ENCODE data around the gene KLF7.

The KLF7 gene

DNA sequence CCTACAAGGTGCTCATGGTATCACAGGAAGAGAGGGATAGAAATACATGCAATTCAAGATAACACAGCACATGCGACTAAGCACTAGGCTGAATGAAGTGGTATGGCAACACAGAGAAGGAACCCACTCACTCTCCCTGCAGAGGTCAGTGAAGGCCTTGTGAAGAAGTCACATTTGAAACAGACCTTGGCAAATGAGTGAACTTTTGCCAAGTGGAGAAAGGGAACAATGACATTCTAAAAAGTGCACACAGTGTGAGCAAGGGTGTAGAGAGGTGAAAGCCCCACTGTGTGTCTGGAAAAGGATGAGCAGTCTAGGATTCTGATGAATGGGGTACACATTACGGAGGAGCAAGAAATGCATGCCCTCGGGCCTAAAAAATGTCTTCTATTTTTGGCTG, 23.3 kb downstream of the KLF7 start:
- TF ChIP-seq CTCF (IDR thresholded peaks at IDR 0.05; ENCODE audit: insufficient read depth, low read length, poor library complexity, severe bottlenecking) (no peak), EZH2phosphoT487 (conservative IDR thresholded peaks at IDR 0.05; ENCODE audit: low read length) (no peak)
- Histone ChIP-seq H3K9me2 (replicated peaks; ENCODE audit: insufficient read depth, low read length) (no peaks in the 10 kb centered on the region), H3K4me2 (ENCODE audit: low read depth, low read length, poor library complexity, severe bottlenecking) (no peak overlapping the region), H4K20me1 (ENCODE audit: low read depth, low read length) (no peaks in the 10 kb centered on the region), H2AFZ (ENCODE audit: low read depth, low read length, severe bottlenecking) (no peak overlapping the region), H3K27ac (ENCODE audit: low read depth, low read length) (no peak overlapping the region), H3K4me3 (ENCODE audit: insufficient read depth, low read length, poor library complexity, severe bottlenecking) (no peak overlapping the region), H3K9me3 (ENCODE audit: insufficient read depth, low read length) (no peaks in the 10 kb centered on the region), H3K79me2 (ENCODE audit: insufficient read depth, low read length) (no peaks in the 10 kb centered on the region), H3F3A (ENCODE audit: insufficient read depth) (no peaks in the 10 kb centered on the region), H3K9ac (ENCODE audit: low read length) (no peak overlapping the region), H3K27me3 (ENCODE audit: low read length) (no peaks in the 10 kb centered on the region), H3K36me3 (ENCODE audit: low read length) (no peaks in the 10 kb centered on the region)

DNA sequence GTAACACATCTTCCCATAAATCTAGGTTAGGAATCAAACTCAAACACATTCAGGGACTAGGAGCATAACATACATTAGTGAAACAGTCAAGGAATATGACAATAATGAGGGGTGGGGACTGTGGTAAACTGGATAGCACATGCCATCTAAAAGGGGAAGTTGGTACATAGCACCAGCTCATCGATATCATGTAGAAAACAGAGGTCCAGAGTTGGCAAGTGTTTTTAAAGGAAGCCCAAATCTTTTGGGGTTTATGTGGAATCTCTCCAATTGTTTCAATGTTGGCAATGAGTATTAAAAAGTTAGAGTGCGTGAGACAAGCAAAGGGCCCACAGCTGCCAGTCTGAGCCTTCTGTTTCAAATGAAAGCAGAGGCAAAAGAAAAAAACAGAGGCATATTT, 24.4 kb downstream of the KLF7 start:
- Histone ChIP-seq H3K9ac (ENCODE audit: low read length) (no peak overlapping the region), H3K27me3 (ENCODE audit: low read length) (no peaks in the 10 kb centered on the region), H3F3A (ENCODE audit: insufficient read depth) (no peaks in the 10 kb centered on the region), H3K79me2 (ENCODE audit: insufficient read depth, low read length) (no peaks in the 10 kb centered on the region), H3K27ac (ENCODE audit: low read depth, low read length) (no peak overlapping the region), H3K4me2 (ENCODE audit: low read depth, low read length, poor library complexity, severe bottlenecking) (no peak overlapping the region), H3K9me2 (replicated peaks; ENCODE audit: insufficient read depth, low read length) (no peaks in the 10 kb centered on the region), H3K4me3 (ENCODE audit: insufficient read depth, low read length, poor library complexity, severe bottlenecking) (no peak overlapping the region), H2AFZ (ENCODE audit: low read depth, low read length, severe bottlenecking) (no peak overlapping the region), H4K20me1 (ENCODE audit: low read depth, low read length) (no peaks in the 10 kb centered on the region), H3K36me3 (ENCODE audit: low read length) (no peaks in the 10 kb centered on the region), H3K9me3 (ENCODE audit: insufficient read depth, low read length) (no peaks in the 10 kb centered on the region)
- TF ChIP-seq EZH2phosphoT487 (conservative IDR thresholded peaks at IDR 0.05; ENCODE audit: low read length) = no peak
- TF ChIP-seq CTCF (IDR thresholded peaks at IDR 0.05; ENCODE audit: insufficient read depth, low read length, poor library complexity, severe bottlenecking) = no peak

GRCh38 chr2:207140265-207140664, 25.5 kb downstream of the KLF7 start:
- no peak overlapping the region for H2AFZ ChIP-seq (ENCODE audit: low read depth, low read length, severe bottlenecking)
- no peaks in the 10 kb centered on the region for H4K20me1 ChIP-seq (ENCODE audit: low read depth, low read length)
- no peak overlapping the region for H3K4me3 ChIP-seq (ENCODE audit: insufficient read depth, low read length, poor library complexity, severe bottlenecking)
- H3K27me3 ChIP-seq (ENCODE audit: low read length) = no peaks in the 10 kb centered on the region
- no peak overlapping the region for H3K9ac ChIP-seq (ENCODE audit: low read length)
- H3K9me3 ChIP-seq (ENCODE audit: insufficient read depth, low read length) = no peaks in the 10 kb centered on the region
- H3F3A ChIP-seq (ENCODE audit: insufficient read depth) = no peaks in the 10 kb centered on the region
- no peaks in the 10 kb centered on the region for H3K9me2 ChIP-seq (replicated peaks; ENCODE audit: insufficient read depth, low read length)
- TF ChIP-seq EZH2phosphoT487 (conservative IDR thresholded peaks at IDR 0.05; ENCODE audit: low read length) = no peak
- TF ChIP-seq CTCF (IDR thresholded peaks at IDR 0.05; ENCODE audit: insufficient read depth, low read length, poor library complexity, severe bottlenecking) = no peak
- H3K27ac ChIP-seq (ENCODE audit: low read depth, low read length) = no peak overlapping the region
- no peaks in the 10 kb centered on the region for H3K36me3 ChIP-seq (ENCODE audit: low read length)
- no peaks in the 10 kb centered on the region for H3K79me2 ChIP-seq (ENCODE audit: insufficient read depth, low read length)
- H3K4me2 ChIP-seq (ENCODE audit: low read depth, low read length, poor library complexity, severe bottlenecking) = no peak overlapping the region

DNA sequence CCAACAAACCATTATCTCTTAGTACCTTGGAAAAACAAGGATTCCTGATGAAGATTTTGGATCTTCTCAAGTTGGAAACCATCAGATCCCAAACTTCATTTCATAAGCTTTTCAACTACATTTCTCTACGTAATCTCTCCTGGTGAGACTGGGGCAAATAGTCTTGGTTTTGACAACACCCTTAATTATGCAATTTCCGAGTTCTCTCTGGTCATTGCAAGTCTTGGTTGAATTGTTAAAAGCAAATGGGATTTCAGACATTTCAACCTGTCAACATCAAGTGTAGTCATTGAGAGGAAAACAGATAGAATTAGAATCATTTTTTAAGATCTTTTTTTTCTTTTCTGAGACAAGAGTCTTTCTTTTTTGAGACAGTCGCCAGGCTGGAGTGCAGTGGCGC, 26.2 kb downstream of the KLF7 start:
- no peaks in the 10 kb centered on the region for H4K20me1 ChIP-seq (ENCODE audit: low read depth, low read length)
- no peaks in the 10 kb centered on the region for H3K27me3 ChIP-seq (ENCODE audit: low read length)
- no peak overlapping the region for H3K9ac ChIP-seq (ENCODE audit: low read length)
- no peaks in the 10 kb centered on the region for H3K9me2 ChIP-seq (replicated peaks; ENCODE audit: insufficient read depth, low read length)
- TF ChIP-seq CTCF (IDR thresholded peaks at IDR 0.05; ENCODE audit: insufficient read depth, low read length, poor library complexity, severe bottlenecking) (no peak), EZH2phosphoT487 (conservative IDR thresholded peaks at IDR 0.05; ENCODE audit: low read length) (no peak)
- H3K4me3 ChIP-seq (ENCODE audit: insufficient read depth, low read length, poor library complexity, severe bottlenecking) = no peak overlapping the region
- H3F3A ChIP-seq (ENCODE audit: insufficient read depth) = no peaks in the 10 kb centered on the region
- no peaks in the 10 kb centered on the region for H3K36me3 ChIP-seq (ENCODE audit: low read length)
- no peaks in the 10 kb centered on the region for H3K79me2 ChIP-seq (ENCODE audit: insufficient read depth, low read length)
- H3K4me2 ChIP-seq (ENCODE audit: low read depth, low read length, poor library complexity, severe bottlenecking) = no peak overlapping the region
- no peak overlapping the region for H2AFZ ChIP-seq (ENCODE audit: low read depth, low read length, severe bottlenecking)
- no peaks in the 10 kb centered on the region for H3K9me3 ChIP-seq (ENCODE audit: insufficient read depth, low read length)
- no peak overlapping the region for H3K27ac ChIP-seq (ENCODE audit: low read depth, low read length)
